ENCODE data around the gene F2RL1.
"Not testable (repeated sequence)": the region's sequence is repeated elsewhere in the genome, so short reads cannot be mapped to it uniquely, and the experiment has no call there.

DNA sequence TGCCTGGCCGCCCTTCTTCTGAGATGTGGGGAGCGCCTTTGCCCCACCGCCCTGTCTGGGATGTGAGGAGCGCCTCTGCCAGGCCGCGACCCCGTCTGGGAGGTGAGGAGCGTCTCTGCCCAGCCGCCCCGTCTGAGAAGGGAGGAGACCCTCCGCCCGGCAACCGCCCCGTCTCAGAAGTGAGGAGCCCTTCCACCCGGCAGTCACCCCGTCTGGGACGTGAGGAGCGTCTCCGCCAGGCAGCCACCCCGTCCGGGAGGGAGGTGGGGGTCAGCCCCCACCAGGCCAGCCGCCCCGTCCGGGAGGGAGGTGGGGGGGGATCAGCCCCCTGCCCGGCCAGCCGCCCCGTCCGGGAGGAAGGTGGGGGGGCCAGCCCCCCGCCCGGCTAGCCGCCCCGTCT lies 6.6 kb upstream of the F2RL1 start:
- TF ChIP-seq CTCF, POLR2A (IDR thresholded peaks at IDR 0.05): not testable (repeated sequence)
